ENCODE data around the gene OR4D11.

OR4D11 gene

DNA sequence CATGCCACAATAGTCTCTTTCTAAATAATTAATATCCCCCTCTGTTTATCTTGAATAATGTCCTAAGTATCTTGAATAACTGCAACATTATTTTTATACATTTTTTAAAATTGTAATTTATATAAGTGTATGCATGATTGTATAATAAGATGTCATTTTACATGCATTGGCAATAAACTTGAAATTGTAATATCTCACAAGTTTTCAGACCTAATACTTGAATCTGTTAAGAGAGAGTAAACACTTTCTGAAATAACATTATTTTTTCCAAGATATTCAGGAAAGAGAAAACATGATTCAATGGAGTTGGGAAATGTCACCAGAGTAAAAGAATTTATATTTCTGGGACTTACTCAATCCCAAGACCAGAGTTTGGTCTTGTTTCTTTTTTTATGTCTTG lies at the start of gene OR4D11:
Gene OR4D11 (plus strand): TSS at position 301 of the 400 bp plus-strand sequence. CDS start 0 bp downstream, at position 301.
- Histone ChIP-seq H3K36me3 (ENCODE audit: control insufficient read depth, insufficient read depth, low read length) (no peaks in the 10 kb centered on the region), H3K9me3 (ENCODE audit: control insufficient read depth, low read length) (no peaks in the 10 kb centered on the region), H3K27ac (no peak within 1 kb of the TSS), H3K4me3 (ENCODE audit: low read depth, low read length) (no peak within 1 kb of the TSS), H3K9ac (no peak within 1 kb of the TSS), H3K4me2 (ENCODE audit: low read length) (no peak within 1 kb of the TSS), H3K4me1 (no peaks in the 10 kb centered on the region), H3K79me2 (no peaks in the 10 kb centered on the region), H2AFZ (no peak within 1 kb of the TSS), H3K27me3 (ENCODE audit: control insufficient read depth, insufficient read depth, low read length) (no peaks in the 10 kb centered on the region)
- TF ChIP-seq, protein P1, sequence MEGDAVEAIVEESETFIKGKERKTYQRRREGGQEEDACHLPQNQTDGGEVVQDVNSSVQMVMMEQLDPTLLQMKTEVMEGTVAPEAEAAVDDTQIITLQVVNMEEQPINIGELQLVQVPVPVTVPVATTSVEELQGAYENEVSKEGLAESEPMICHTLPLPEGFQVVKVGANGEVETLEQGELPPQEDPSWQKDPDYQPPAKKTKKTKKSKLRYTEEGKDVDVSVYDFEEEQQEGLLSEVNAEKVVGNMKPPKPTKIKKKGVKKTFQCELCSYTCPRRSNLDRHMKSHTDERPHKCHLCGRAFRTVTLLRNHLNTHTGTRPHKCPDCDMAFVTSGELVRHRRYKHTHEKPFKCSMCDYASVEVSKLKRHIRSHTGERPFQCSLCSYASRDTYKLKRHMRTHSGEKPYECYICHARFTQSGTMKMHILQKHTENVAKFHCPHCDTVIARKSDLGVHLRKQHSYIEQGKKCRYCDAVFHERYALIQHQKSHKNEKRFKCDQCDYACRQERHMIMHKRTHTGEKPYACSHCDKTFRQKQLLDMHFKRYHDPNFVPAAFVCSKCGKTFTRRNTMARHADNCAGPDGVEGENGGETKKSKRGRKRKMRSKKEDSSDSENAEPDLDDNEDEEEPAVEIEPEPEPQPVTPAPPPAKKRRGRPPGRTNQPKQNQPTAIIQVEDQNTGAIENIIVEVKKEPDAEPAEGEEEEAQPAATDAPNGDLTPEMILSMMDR (IDR thresholded peaks at IDR 0.05) = no peak

DNA sequence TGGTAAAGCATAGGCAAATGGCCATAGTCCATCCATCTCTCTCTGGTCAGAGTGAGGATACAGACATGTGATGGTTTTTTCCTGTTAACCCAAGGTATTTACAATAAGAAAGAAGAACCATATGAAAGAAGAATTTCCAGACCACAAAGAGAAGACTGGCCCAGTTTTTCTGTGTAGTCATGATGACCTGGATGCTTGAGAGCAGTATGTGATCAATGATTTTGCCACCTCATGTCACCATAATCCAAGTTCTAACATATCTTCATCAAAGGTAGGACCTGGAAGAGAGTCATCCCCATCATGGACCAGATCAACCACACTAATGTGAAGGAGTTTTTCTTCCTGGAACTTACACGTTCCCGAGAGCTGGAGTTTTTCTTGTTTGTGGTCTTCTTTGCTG lies 46.7 kb upstream of the OR4D11 start, which contains the start of gene OR4D6:
Gene OR4D6 (plus strand): TSS at position 301 of the 400 bp plus-strand sequence. CDS start 0 bp downstream, at position 301.
- TF ChIP-seq, protein P1 (IDR thresholded peaks at IDR 0.05) = no peak
- Histone ChIP-seq H2AFZ (no peak within 1 kb of the TSS), H3K79me2 (no peaks in the 10 kb centered on the region), H3K4me1 (no peaks in the 10 kb centered on the region), H3K27ac (no peak within 1 kb of the TSS), H3K36me3 (ENCODE audit: control insufficient read depth, insufficient read depth, low read length) (no peaks in the 10 kb centered on the region), H3K27me3 (ENCODE audit: control insufficient read depth, insufficient read depth, low read length) (no peaks in the 10 kb centered on the region), H3K4me2 (ENCODE audit: low read length) (no peak within 1 kb of the TSS), H3K4me3 (ENCODE audit: low read depth, low read length) (no peak within 1 kb of the TSS), H3K9me3 (ENCODE audit: control insufficient read depth, low read length) (no peaks in the 10 kb centered on the region), H3K9ac (no peak within 1 kb of the TSS)

DNA sequence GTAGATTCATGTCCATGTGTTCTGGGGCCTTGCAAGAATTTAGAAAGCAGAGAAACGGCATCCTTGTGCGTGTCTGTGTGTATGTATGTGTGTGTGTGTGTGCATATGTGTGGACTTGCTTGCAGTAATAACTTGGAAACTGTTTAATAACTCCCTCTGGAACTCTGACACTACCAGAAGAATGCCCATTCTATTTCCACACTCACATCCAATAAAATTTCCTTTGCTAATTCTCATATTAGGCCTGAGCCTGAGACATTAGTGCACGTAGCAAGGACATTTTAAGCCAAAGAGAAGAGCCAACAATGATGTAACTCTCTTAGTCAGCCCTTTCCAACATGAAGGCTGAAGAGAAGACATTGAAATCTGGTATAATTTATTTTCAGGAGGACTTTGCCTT lies 43.5 kb upstream of the OR4D11 start:
- no peaks in the 10 kb centered on the region for H3K9me3 ChIP-seq (ENCODE audit: control insufficient read depth, low read length)
- H3K9ac ChIP-seq = no peak overlapping the region

DNA sequence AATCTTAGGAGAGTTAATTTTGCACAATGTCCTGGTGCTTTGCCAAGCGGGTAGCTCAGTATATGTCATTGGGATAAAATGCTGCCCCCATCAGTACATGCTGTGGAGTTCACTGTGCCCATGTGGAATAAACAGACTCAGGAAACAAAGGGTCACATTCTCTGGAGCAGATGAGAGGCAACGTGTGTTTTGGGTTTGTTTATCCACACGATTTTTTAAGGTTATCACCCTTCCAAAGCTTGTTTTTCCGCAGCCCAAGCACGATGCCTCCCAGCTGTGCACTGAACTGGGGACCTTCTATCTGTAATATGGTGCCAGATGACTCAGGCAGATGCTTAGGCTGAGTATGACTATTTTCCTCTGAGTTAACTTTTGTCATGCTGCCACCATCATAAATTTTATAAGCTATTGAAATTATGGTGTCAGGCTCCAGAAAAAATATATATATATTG lies 40.2 kb upstream of the OR4D11 start:
- TF ChIP-seq, protein P1 (IDR thresholded peaks at IDR 0.05) = no peak

More for the DNA sequence above, 43.5 kb upstream of the OR4D11 start:
- Histone ChIP-seq H3K27ac (no peak overlapping the region), H3K4me1 (no peaks in the 10 kb centered on the region), H3K27me3 (ENCODE audit: control insufficient read depth, insufficient read depth, low read length) (no peaks in the 10 kb centered on the region), H3K36me3 (ENCODE audit: control insufficient read depth, insufficient read depth, low read length) (no peaks in the 10 kb centered on the region), H3K4me2 (ENCODE audit: low read length) (no peak overlapping the region), H3K79me2 (no peaks in the 10 kb centered on the region), H2AFZ (no peak overlapping the region), H3K4me3 (ENCODE audit: low read depth, low read length) (no peak overlapping the region)
- TF ChIP-seq, protein P1 (IDR thresholded peaks at IDR 0.05) = no peak

DNA sequence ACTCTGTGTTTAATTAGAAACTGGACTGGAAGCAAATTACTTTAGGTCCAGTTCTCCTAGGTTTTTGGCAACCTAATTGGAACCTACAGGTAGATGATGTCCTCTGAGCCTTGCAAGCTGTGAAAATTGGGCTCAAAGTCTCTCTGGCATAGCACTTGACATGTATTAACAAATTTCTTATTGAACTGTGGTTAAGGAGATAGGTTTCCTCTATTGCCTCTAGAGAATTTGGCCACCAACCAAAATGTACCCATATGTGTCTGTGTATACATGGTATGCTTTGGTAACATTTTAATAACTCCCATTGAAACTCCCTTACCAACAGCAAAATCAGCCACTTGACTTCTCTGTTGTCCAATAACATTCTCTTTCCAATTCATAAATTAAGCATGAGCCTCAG lies 30.4 kb upstream of the OR4D11 start, which contains the start of gene OR4D10:
Gene OR4D10 (plus strand): TSS at position 301 of the 400 bp plus-strand sequence. CDS start 4,115 bp downstream, outside the sequence.
- Histone ChIP-seq H3K36me3 (ENCODE audit: control insufficient read depth, insufficient read depth, low read length) (no peaks in the 10 kb centered on the region), H3K9me3 (ENCODE audit: control insufficient read depth, low read length) (no peaks in the 10 kb centered on the region), H3K79me2 (no peaks in the 10 kb centered on the region), H3K4me2 (ENCODE audit: low read length) (no peak within 1 kb of the TSS), H2AFZ (no peak within 1 kb of the TSS), H3K4me1 (no peaks in the 10 kb centered on the region), H3K27ac (no peak within 1 kb of the TSS), H3K4me3 (ENCODE audit: low read depth, low read length) (no peak within 1 kb of the TSS), H3K9ac (no peak within 1 kb of the TSS), H3K27me3 (ENCODE audit: control insufficient read depth, insufficient read depth, low read length) (no peaks in the 10 kb centered on the region)
- TF ChIP-seq, protein P1 (IDR thresholded peaks at IDR 0.05) = no peak

More for the DNA sequence above, 40.2 kb upstream of the OR4D11 start:
- no peaks in the 10 kb centered on the region for H3K9me3 ChIP-seq (ENCODE audit: control insufficient read depth, low read length)
- H2AFZ ChIP-seq = no peak overlapping the region
- H3K36me3 ChIP-seq (ENCODE audit: control insufficient read depth, insufficient read depth, low read length) = no peaks in the 10 kb centered on the region
- no peaks in the 10 kb centered on the region for H3K79me2 ChIP-seq
- no peaks in the 10 kb centered on the region for H3K4me1 ChIP-seq
- H3K4me3 ChIP-seq (ENCODE audit: low read depth, low read length) = no peak overlapping the region
- H3K27ac ChIP-seq = no peak overlapping the region
- H3K4me2 ChIP-seq (ENCODE audit: low read length) = no peak overlapping the region
- no peaks in the 10 kb centered on the region for H3K27me3 ChIP-seq (ENCODE audit: control insufficient read depth, insufficient read depth, low read length)
- no peak overlapping the region for H3K9ac ChIP-seq
